ENCODE data around the gene SMG6. TPM values are rescaled to one million over a fixed set of nuclear protein-coding genes. Genes with fewer than 3 reads are reported as not detected.

Gene SMG6
- polyA plus RNA-seq, 1 of the 3 experiments (the other 2 are of a cell fraction), result 15.7 TPM

GRCh38 chr17:2312736-2313135, 9.2 kb upstream of the SMG6 start:
- Histone ChIP-seq H3K9ac (no peak overlapping the region), H3K36me3 (replicated peaks in 1 of 2; ENCODE audit: control insufficient read depth in 1 of 2, insufficient read depth in 2 of 2, low read length in 1 of 2) (no peaks in the 10 kb centered on the region), H3K9me3 (no peaks in the 10 kb centered on the region), H3K4me3 (ENCODE audit: low read depth in 2 of 2, low read length in 1 of 2) (no peak overlapping the region), H3K4me2 (no peak overlapping the region), H3K9me2 (no peaks in the 10 kb centered on the region), H3K27me3 (ENCODE audit: insufficient read depth) (no peaks in the 10 kb centered on the region), H3K27ac (ENCODE audit: low read depth in 2 of 2, low read length in 1 of 2) (no peak overlapping the region), H3K79me2 (ENCODE audit: insufficient read depth) (peaks cover 50% of the 10 kb centered on the region), H3K4me1 (ENCODE audit: control insufficient read depth in 1 of 2, insufficient read depth in 2 of 2, low read depth in 1 of 2, low read length in 1 of 2) (no peaks in the 10 kb centered on the region), H2AFZ (ENCODE audit: low read depth) (no peak overlapping the region), H4K20me1 (ENCODE audit: insufficient read depth) (no peaks in the 10 kb centered on the region), H3F3A (replicated peaks; ENCODE audit: insufficient read depth) (peaks cover 17% of the 10 kb centered on the region)
- ChIA-PET POLR2A (interaction anchor here (1.0 kb wide), 1 partner anchor 17 kb away, joined by 3 read pairs; no protein-coding TSS in a partner anchor), CTCF (no interaction called here)
- WGBS (ENCODE audit: low lambda C conversion rate), result 97% methylated on average over 5 of the region's 5 CpGs
- TF ChIP-seq USF2 (IDR thresholded peaks at IDR 0.05; ENCODE audit: borderline replicate concordance, low read depth, low read length) (no peak), RFX5 (IDR thresholded peaks at IDR 0.05; ENCODE audit: low read length) (no peak), POLR2AphosphoS5 (IDR thresholded peaks at IDR 0.05; ENCODE audit: low read depth, low read length) (no peak), SMC3 (IDR thresholded peaks at IDR 0.05; ENCODE audit: low read depth, low read length) (no peak), RXRA (IDR thresholded peaks at IDR 0.05; ENCODE audit: borderline replicate concordance, low read depth) (no peak), ELF1 (IDR thresholded peaks at IDR 0.05) (no peak), REST (IDR thresholded peaks at IDR 0.05; ENCODE audit: low read depth, low read length) (no peak), CHD2 (IDR thresholded peaks at IDR 0.05; ENCODE audit: low read length, partially characterized antibody) (no peak), MEF2A (IDR thresholded peaks at IDR 0.05; ENCODE audit: borderline replicate concordance, low read depth) (no peak), RAD21 (IDR thresholded peaks at IDR 0.05; ENCODE audit: low read length) (no peak), USF1 (IDR thresholded peaks at IDR 0.05; ENCODE audit: borderline replicate concordance, low read depth) (no peak), TCF12 (IDR thresholded peaks at IDR 0.05) (no peak), MXI1 (IDR thresholded peaks at IDR 0.05; ENCODE audit: low read depth, low read length) (no peak), FOSL2 (IDR thresholded peaks at IDR 0.05; ENCODE audit: borderline replicate concordance, low read depth) (no peak), RCOR1 (IDR thresholded peaks at IDR 0.05; ENCODE audit: low read length) (no peak), NFIC (IDR thresholded peaks at IDR 0.05; ENCODE audit: borderline replicate concordance) (no peak), SIN3A (IDR thresholded peaks at IDR 0.05; ENCODE audit: borderline replicate concordance, low read depth, low read length) (no peak)
- TF ChIP-seq, protein P1, sequence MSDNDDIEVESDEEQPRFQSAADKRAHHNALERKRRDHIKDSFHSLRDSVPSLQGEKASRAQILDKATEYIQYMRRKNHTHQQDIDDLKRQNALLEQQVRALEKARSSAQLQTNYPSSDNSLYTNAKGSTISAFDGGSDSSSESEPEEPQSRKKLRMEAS (IDR thresholded peaks at IDR 0.05; ENCODE audit: low read depth), result no peak
- TF ChIP-seq, protein P2, sequence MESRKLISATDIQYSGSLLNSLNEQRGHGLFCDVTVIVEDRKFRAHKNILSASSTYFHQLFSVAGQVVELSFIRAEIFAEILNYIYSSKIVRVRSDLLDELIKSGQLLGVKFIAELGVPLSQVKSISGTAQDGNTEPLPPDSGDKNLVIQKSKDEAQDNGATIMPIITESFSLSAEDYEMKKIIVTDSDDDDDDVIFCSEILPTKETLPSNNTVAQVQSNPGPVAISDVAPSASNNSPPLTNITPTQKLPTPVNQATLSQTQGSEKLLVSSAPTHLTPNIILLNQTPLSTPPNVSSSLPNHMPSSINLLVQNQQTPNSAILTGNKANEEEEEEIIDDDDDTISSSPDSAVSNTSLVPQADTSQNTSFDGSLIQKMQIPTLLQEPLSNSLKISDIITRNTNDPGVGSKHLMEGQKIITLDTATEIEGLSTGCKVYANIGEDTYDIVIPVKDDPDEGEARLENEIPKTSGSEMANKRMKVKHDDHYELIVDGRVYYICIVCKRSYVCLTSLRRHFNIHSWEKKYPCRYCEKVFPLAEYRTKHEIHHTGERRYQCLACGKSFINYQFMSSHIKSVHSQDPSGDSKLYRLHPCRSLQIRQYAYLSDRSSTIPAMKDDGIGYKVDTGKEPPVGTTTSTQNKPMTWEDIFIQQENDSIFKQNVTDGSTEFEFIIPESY (IDR thresholded peaks at IDR 0.05; ENCODE audit: borderline replicate concordance, low read depth), result no peak
- DNase-seq, result no peak
